GM12878 (cell line): ENCODE measurements around the gene CDC14A. TPM values are rescaled to one million over a fixed set of nuclear protein-coding genes. Genes with fewer than 3 reads are reported as not detected.

Experiments used
- ATAC-seq: fragments of 200-7000 bp; cut with Tn5 transposase; 3 replicates; pipeline ENCODE4 v1.9.1; 2020; ENCODE audit warnings: mild to moderate bottlenecking, moderate library complexity
- BruUV-seq: library from RNA; stranded (reverse); fragments of 400-500 nt; replicated peaks from 2 replicates; lab custom pipeline; 2021; lab: Mats Ljungman, UMichigan
- CTCF ChIA-PET: fragments of 300-600 bp; sonication (Branson Sonifier 250); formaldehyde crosslinking; extraction: SDS; loops from one replicate; lab custom pipeline; 2021; ENCODE audit warnings: inconsistent platforms; lab: Yijun Ruan, JAX
- POLR2A ChIA-PET: fragments of 350-600 bp; formaldehyde crosslinking; extraction: SDS; loops from one replicate; lab custom pipeline; 2021; ENCODE audit warnings: inconsistent platforms; lab: Charles Lee
- RAD21 ChIA-PET: fragments of 300-600 bp; sonication (Branson Sonifier 250); formaldehyde crosslinking; loops from one replicate; lab custom pipeline; 2023; ENCODE audit warnings: antibody characterized with exemption; ENCODE audit not compliant: unreplicated experiment; lab: Charles Lee
- SMC1A ChIA-PET: fragments of 300-600 bp; sonication (Branson Sonifier 250); formaldehyde crosslinking; loops from one replicate; lab custom pipeline; 2023; ENCODE audit not compliant: unreplicated experiment, uncharacterized antibody; lab: Charles Lee
- DNase-seq: peaks from one replicate; pipeline ENCODE4 v3.0.0-alpha.2; 2011; ENCODE audit warnings: low read depth, low spot score
- FAIRE-seq: peaks from 3 replicates; lab custom pipeline; 2011; peaks lifted over from hg19 to GRCh38; lab: Jason Lieb, UNC
- H2AFZ ChIP-seq: 2 replicates; pipeline ENCODE4 v1.6.0; 2011; ENCODE audit warnings: low read depth, low read length, control low read depth; ENCODE audit not compliant: control insufficient read depth
- H3K27ac ChIP-seq: 2 replicates; pipeline ENCODE4 v1.5.1; 2011; ENCODE audit warnings: control low read depth; ENCODE audit not compliant: control insufficient read depth, insufficient read depth
- H3K27me3 ChIP-seq, 2 experiments: replicated peaks in 1 of 2; 2 replicates each; pipeline versions ENCODE4 v1.6.0 to v1.6.1; 2011; ENCODE audit warnings: low read length in 1 of 2; ENCODE audit not compliant: control insufficient read depth in 2 of 2, insufficient read depth in 2 of 2
- H3K36me3 ChIP-seq, 2 experiments: 2 replicates each; pipeline ENCODE4 v1.5.1; 2011; ENCODE audit warnings: low read length in 1 of 2; ENCODE audit not compliant: control insufficient read depth in 2 of 2, insufficient read depth in 2 of 2
- H3K4me1 ChIP-seq: 2 replicates; pipeline ENCODE4 v1.6.1; 2011; ENCODE audit warnings: mild to moderate bottlenecking, low read length, moderate library complexity, mixed read lengths; ENCODE audit not compliant: control insufficient read depth, insufficient read depth
- H3K4me2 ChIP-seq: 2 replicates; pipeline ENCODE4 v1.6.0; 2011; ENCODE audit warnings: control low read depth; ENCODE audit not compliant: control insufficient read depth, insufficient read depth
- H3K4me3 ChIP-seq: fragments of 200-600 bp; sonication (generic); 2 replicates; pipeline ENCODE4 v1.5.1; 2016
- H3K79me2 ChIP-seq: 2 replicates; pipeline ENCODE4 v1.6.0; 2011; ENCODE audit warnings: low read length; ENCODE audit not compliant: control insufficient read depth, insufficient read depth
- H3K9ac ChIP-seq: 2 replicates; pipeline ENCODE4 v1.8.0; 2011; ENCODE audit warnings: low read length, control low read depth, mixed read lengths; ENCODE audit not compliant: control insufficient read depth, insufficient read depth
- H3K9me3 ChIP-seq: replicated peaks from 3 replicates; pipeline ENCODE4 v1.5.1; 2011; ENCODE audit warnings: mild to moderate bottlenecking, low read length; ENCODE audit not compliant: control insufficient read depth, insufficient read depth
- H4K20me1 ChIP-seq: 2 replicates; pipeline ENCODE4 v1.6.0; 2011; ENCODE audit not compliant: control insufficient read depth, insufficient read depth
- CBX3 ChIP-seq: fragments of 200-600 bp; sonication (generic); IDR thresholded peaks from 2 replicates; pipeline ENCODE4 v1.6.1; 2016; ENCODE audit warnings: low read depth, borderline replicate concordance
- CREM ChIP-seq: IDR thresholded peaks from 2 replicates; pipeline ENCODE4 v1.6.1; 2014; ENCODE audit warnings: antibody characterized with exemption, low read depth
- EP300 ChIP-seq, 2 experiments: fragments of 150-350 bp in 1 of 2; IDR thresholded peaks; 2 replicates each; pipeline ENCODE4 v1.6.1; 2011 to 2012; ENCODE audit warnings: low read depth in 2 of 2, low read length in 2 of 2, borderline replicate concordance in 1 of 2, improper control_type of control experiment in 1 of 2, inconsistent platforms in 1 of 2; ENCODE audit not compliant: control insufficient read depth in 1 of 2
- FOXM1 ChIP-seq: IDR thresholded peaks from 2 replicates; pipeline ENCODE4 v1.6.1; 2012; ENCODE audit warnings: low read depth, mild to moderate bottlenecking, inconsistent platforms, low read length, moderate library complexity
- HDAC6 ChIP-seq: fragments of 200-600 bp; sonication (generic); IDR thresholded peaks from one replicate; pipeline ENCODE4 v1.8.0; 2017; ENCODE audit warnings: antibody characterized with exemption; ENCODE audit not compliant: unreplicated experiment
- JUNB ChIP-seq: IDR thresholded peaks from 2 replicates; pipeline ENCODE4 v1.6.1; 2016; ENCODE audit warnings: antibody characterized with exemption, mild to moderate bottlenecking
- KAT2A ChIP-seq: conservative IDR thresholded peaks from 2 replicates; pipeline ENCODE4 v1.6.1; 2011; ENCODE audit warnings: low read depth, low read length; ENCODE audit not compliant: control insufficient read depth
- TCF3 ChIP-seq: IDR thresholded peaks from 2 replicates; pipeline ENCODE4 v1.6.1; 2012; ENCODE audit warnings: low read depth, mild to moderate bottlenecking, low read length, borderline replicate concordance; ENCODE audit not compliant: insufficient read depth
- ZBTB4 ChIP-seq: fragments of 450-650 bp; formaldehyde crosslinking; IDR thresholded peaks from 2 replicates; pipeline ENCODE4 v1.4.0; 2022; ENCODE audit warnings: mild to moderate bottlenecking, moderate library complexity
- WGBS: methylation state at CpG from one replicate; pipeline ENCODE4 v1.1.6; 2016; ENCODE audit warnings: low lambda C conversion rate; ENCODE audit not compliant: insufficient replicate concordance, insufficient coverage; ENCODE audit errors: missing lambda C conversion rate; 5-methylcytosine and 5-hydroxymethylcytosine counted together
- in situ Hi-C: fragments of 300-500 bp; cut with MboI; formaldehyde crosslinking; loops from 9 replicates; pipeline ENCODE4 v1.14.3; 2018; ENCODE audit warnings: mixed read lengths
- intact Hi-C: fragments of 100-400 bp; cut with micrococcal nuclease; formaldehyde crosslinking; loops from one replicate; pipeline ENCODE4 v1.14.2; 2022; ENCODE audit not compliant: unreplicated experiment
- polyA plus RNA-seq, 11 experiments: library from polyadenylated mRNA; depleted of rRNA in 4 of 11; unstranded in 6 of 11; stranded (reverse) in 5 of 11; fragments of >200 nt; fragmentation: Nextera tagmentation in 4 of 11; fragmentation: Illumina TruSeq in 1 of 11; extraction: Ambion mirVana in 4 of 11; extraction: Trizol in 1 of 11; gene quantifications; 1 replicate in 1 of 11; 2 replicates in 10 of 11; pipeline versions ENCODE4 v1.2.1 to v1.2.3, GENCODE V29; 2011 to 2016; ENCODE audit warnings: inconsistent platforms in 2 of 11, missing spikeins in 2 of 11, low read depth in 1 of 11
- total RNA-seq, 4 experiments: library from RNA; depleted of rRNA in 3 of 4; stranded (reverse); fragments of >200 nt in 3 of 4; fragmentation: Illumina TruSeq in 1 of 4; extraction: Trizol in 1 of 4; gene quantifications; 2 replicates each; pipeline versions ENCODE4 v1.2.1 to v1.2.3, GENCODE V29; 2013 to 2021
- TF ChIP-seq, protein P1 (sequence below): fragments of 450-650 bp; formaldehyde crosslinking; IDR thresholded peaks from 2 replicates; pipeline ENCODE4 v1.4.0; 2020; ENCODE audit warnings: mild to moderate bottlenecking, moderate library complexity
- TF ChIP-seq, protein P2 (sequence below): fragments of 450-650 bp; IDR thresholded peaks from 2 replicates; pipeline ENCODE4 v1.6.1; 2017; ENCODE audit warnings: low read depth, mild to moderate bottlenecking, moderate library complexity
- TF ChIP-seq, protein P3 (sequence below): IDR thresholded peaks from 2 replicates; pipeline ENCODE4 v1.6.1; 2011; ENCODE audit warnings: low read depth, low read length, improper control_type of control experiment, borderline replicate concordance

Gene CDC14A
- total and polyA plus RNA-seq, 10 of the 15 experiments (the other 5 are each of a cell fraction or from before 2014, with no cell fraction given) = 1.5 to 7.1 (median 5.5) TPM

- TF ChIP-seq KAT2A (no peak), HDAC6 (no peak), ZBTB4 (no peak)
- TF ChIP-seq, protein P1, sequence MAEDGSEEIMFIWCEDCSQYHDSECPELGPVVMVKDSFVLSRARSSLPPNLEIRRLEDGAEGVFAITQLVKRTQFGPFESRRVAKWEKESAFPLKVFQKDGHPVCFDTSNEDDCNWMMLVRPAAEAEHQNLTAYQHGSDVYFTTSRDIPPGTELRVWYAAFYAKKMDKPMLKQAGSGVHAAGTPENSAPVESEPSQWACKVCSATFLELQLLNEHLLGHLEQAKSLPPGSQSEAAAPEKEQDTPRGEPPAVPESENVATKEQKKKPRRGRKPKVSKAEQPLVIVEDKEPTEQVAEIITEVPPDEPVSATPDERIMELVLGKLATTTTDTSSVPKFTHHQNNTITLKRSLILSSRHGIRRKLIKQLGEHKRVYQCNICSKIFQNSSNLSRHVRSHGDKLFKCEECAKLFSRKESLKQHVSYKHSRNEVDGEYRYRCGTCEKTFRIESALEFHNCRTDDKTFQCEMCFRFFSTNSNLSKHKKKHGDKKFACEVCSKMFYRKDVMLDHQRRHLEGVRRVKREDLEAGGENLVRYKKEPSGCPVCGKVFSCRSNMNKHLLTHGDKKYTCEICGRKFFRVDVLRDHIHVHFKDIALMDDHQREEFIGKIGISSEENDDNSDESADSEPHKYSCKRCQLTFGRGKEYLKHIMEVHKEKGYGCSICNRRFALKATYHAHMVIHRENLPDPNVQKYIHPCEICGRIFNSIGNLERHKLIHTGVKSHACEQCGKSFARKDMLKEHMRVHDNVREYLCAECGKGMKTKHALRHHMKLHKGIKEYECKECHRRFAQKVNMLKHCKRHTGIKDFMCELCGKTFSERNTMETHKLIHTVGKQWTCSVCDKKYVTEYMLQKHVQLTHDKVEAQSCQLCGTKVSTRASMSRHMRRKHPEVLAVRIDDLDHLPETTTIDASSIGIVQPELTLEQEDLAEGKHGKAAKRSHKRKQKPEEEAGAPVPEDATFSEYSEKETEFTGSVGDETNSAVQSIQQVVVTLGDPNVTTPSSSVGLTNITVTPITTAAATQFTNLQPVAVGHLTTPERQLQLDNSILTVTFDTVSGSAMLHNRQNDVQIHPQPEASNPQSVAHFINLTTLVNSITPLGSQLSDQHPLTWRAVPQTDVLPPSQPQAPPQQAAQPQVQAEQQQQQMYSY = no peak
These were observed 97.2 kb downstream of the CDC14A start (continued) for GRCh38 chr1:100449477-100449876.

DNA sequence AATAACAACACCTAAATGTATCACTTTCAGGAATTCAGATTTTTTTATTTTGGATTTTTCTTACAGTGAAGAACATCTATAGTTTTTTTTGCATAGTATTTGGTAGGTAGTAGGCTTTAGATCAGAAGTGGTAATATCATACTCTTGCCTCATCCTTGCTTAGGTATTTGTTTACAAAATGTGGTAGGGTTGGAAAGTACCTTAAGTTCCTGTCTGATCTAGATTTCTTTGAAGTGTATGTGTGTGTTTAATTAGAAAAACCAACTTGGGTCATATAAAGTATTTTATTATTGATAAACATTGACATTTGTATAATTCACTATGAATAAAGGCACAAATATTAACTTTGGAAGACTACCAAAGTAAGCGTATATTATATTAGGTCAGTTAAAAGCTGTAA is 100.3 kb downstream of the CDC14A start:
- no peaks in the 10 kb centered on the region for H3K4me1 ChIP-seq
- no peaks in the 10 kb centered on the region for H3K9me3 ChIP-seq
- SMC1A ChIA-PET = interaction anchor here (0.9 to 1.8 kb wide), 4 partner anchors 8 to 429 kb away, joined by 3 to 6 read pairs (median 4); no protein-coding TSS in a partner anchor
- POLR2A ChIA-PET = interaction anchor here (1.1 kb wide), 1 partner anchor 13 kb away, joined by 3 read pairs; no protein-coding TSS in a partner anchor
- RAD21 ChIA-PET = interaction anchor here (0.6 to 5.6 kb wide), 4 partner anchors 101 to 416 kb away, joined by 3 to 23 read pairs (median 3); partner anchors contain the start of gene CDC14A
- no peak for FAIRE-seq
- 5% methylated on average over 1 of the region's 1 CpG for WGBS
- no peak overlapping the region for H3K4me3 ChIP-seq
- no peak overlapping the region for H3K4me2 ChIP-seq
- CTCF ChIA-PET = interaction anchor here (0.9 to 13.0 kb wide), 5 partner anchors 12 to 414 kb away, joined by 3 to 261 read pairs (median 33); partner anchors contain the start of gene CDC14A
- intact Hi-C loops = loop anchor here (10.0 kb wide), 2 partner anchors 318 to 418 kb away; partner anchors contain the start of genes SASS6 and TRMT13
- no peak overlapping the region for H2AFZ ChIP-seq
- in situ Hi-C loops = no loop called here
- no peak for DNase-seq
- H3K79me2 ChIP-seq = no peaks in the 10 kb centered on the region
- H3K27ac ChIP-seq = peak overlapping the region; percentile 34; the same call in 1 of the 2 replicates
- no TSS peak for BruUV-seq
- H3K9ac ChIP-seq = no peak overlapping the region
- no peaks in the 10 kb centered on the region for H3K27me3 ChIP-seq
- no peaks in the 10 kb centered on the region for H4K20me1 ChIP-seq
- H3K36me3 ChIP-seq = no peaks in the 10 kb centered on the region
- ATAC-seq = peak; percentile 87
- 0 out of 2 replicates have a peak, but pooled peaks have one; percentile 27 for TF ChIP-seq FOXM1
- TF ChIP-seq, protein P2, sequence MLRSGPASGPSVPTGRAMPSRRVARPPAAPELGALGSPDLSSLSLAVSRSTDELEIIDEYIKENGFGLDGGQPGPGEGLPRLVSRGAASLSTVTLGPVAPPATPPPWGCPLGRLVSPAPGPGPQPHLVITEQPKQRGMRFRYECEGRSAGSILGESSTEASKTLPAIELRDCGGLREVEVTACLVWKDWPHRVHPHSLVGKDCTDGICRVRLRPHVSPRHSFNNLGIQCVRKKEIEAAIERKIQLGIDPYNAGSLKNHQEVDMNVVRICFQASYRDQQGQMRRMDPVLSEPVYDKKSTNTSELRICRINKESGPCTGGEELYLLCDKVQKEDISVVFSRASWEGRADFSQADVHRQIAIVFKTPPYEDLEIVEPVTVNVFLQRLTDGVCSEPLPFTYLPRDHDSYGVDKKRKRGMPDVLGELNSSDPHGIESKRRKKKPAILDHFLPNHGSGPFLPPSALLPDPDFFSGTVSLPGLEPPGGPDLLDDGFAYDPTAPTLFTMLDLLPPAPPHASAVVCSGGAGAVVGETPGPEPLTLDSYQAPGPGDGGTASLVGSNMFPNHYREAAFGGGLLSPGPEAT = peak; percentile 97
- peak; percentile 51 to 65; a peak in 2 of 4 replicates for TF ChIP-seq EP300 (IDR thresholded peaks at IDR 0.05; ENCODE audit: borderline replicate concordance in 1 of 2, control insufficient read depth in 1 of 2, low read depth in 2 of 2, low read length in 2 of 2)
- TF ChIP-seq, protein P3, sequence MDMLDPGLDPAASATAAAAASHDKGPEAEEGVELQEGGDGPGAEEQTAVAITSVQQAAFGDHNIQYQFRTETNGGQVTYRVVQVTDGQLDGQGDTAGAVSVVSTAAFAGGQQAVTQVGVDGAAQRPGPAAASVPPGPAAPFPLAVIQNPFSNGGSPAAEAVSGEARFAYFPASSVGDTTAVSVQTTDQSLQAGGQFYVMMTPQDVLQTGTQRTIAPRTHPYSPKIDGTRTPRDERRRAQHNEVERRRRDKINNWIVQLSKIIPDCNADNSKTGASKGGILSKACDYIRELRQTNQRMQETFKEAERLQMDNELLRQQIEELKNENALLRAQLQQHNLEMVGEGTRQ = no peak
- TF ChIP-seq CREM = peak; percentile 13; the same call in 1 of the 2 replicates
- TF ChIP-seq TCF3 = no peak
- no peak for TF ChIP-seq CBX3
- TF ChIP-seq JUNB = peak; percentile 14; the same call in 1 of the 2 replicates
